SU-DHL-6 (cell line): ENCODE measurements around the gene HUS1.

Experiments used
- CTCF ChIP-seq: fragments of 200-600 bp; sonication (generic); IDR thresholded peaks from one replicate; pipeline ENCODE4 v1.5.1; 2017; ENCODE audit warnings: antibody characterized with exemption, mild to moderate bottlenecking, low read length, moderate library complexity; ENCODE audit not compliant: insufficient read depth, poor library complexity, severe bottlenecking
- EZH2phosphoT487 ChIP-seq: fragments of 200-600 bp; sonication (generic), shearing (Covaris generic); conservative IDR thresholded peaks from 2 replicates; pipeline ENCODE4 v1.6.1; 2018; ENCODE audit warnings: mild to moderate bottlenecking, antibody characterized with exemption, low read length, moderate library complexity, mixed read lengths

- TF ChIP-seq CTCF: no peak
- TF ChIP-seq EZH2phosphoT487: no peak
These were observed 32.1 kb downstream of the HUS1 start for GRCh38 chr7:47947355-47947749.
